ENCODE data around the gene ARHGEF28. TPM values are rescaled to one million over a fixed set of nuclear protein-coding genes. Genes with fewer than 3 reads are reported as not detected.

ARHGEF28 gene
- total RNA-seq, 1 experiment from 2014 or later, result 0.57 TPM

DNA sequence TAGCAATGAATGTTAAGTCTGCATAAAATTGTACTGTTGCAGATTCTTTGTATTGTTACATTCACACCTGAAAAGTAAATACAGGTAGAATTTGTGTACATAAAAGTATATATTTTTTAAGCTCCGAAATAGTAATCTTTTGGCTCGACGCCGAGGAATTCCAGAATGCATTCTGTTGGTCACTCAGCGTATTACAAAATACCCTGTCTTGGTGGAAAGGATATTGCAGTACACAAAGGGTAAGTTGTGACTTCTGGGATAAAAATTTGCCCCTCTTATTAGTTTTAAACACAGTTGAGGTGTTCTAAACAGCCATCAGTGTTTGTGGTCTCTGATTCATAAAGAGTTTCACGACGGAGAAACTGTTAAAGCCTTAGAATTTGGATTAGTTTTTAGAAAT lies 257.6 kb downstream of the ARHGEF28 start:
- Histone ChIP-seq H2BK5ac (ENCODE audit: insufficient read length, low read length) (no peak overlapping the region), H4K8ac (replicated peaks; ENCODE audit: insufficient read length, low read depth, low read length) (no peak overlapping the region), H3K18ac (ENCODE audit: insufficient read length, low read depth, low read length) (no peak overlapping the region), H3K14ac (ENCODE audit: insufficient read depth, low read length) (no peak overlapping the region), H3K9ac (ENCODE audit: extremely low read depth, insufficient read length, low read length) (no peak overlapping the region), H3K4me2 (ENCODE audit: insufficient read depth, insufficient read length, low read length) (no peak overlapping the region), H2AK5ac (ENCODE audit: insufficient read length, low read length) (no peak overlapping the region), H2BK15ac (ENCODE audit: low read depth, low read length) (no peak overlapping the region), H3K79me1 (ENCODE audit: insufficient read depth, low read depth, low read length, poor library complexity, severe bottlenecking) (no peaks in the 10 kb centered on the region), H3K27ac (ENCODE audit: insufficient read length, low read depth, low read length) (no peak overlapping the region), H3K4me1 (ENCODE audit: insufficient read depth, low read length) (no peaks in the 10 kb centered on the region), H2BK12ac (ENCODE audit: insufficient read length, low read depth, low read length) (no peak overlapping the region), H2BK120ac (ENCODE audit: low read depth, low read length, poor library complexity, severe bottlenecking) (no peak overlapping the region), H4K20me1 (ENCODE audit: control insufficient read depth, insufficient read depth, insufficient read length) (no peaks in the 10 kb centered on the region), H3K23ac (ENCODE audit: insufficient read length, low read depth, low read length) (no peak overlapping the region), H3T11ph (ENCODE audit: low read length) (no peak overlapping the region), H3K79me2 (ENCODE audit: insufficient read depth, low read length) (no peaks in the 10 kb centered on the region), H4K5ac (ENCODE audit: insufficient read length, low read depth, low read length) (no peak overlapping the region), H3K23me2 (ENCODE audit: insufficient read length, low read depth, low read length, poor library complexity, severe bottlenecking) (no peaks in the 10 kb centered on the region), H3K9me3 (ENCODE audit: control insufficient read depth, low read depth, low read length) (no peaks in the 10 kb centered on the region), H4K91ac (ENCODE audit: insufficient read length, low read depth, low read length) (no peak overlapping the region), H2AFZ (ENCODE audit: low read length) (no peak overlapping the region), H2BK20ac (ENCODE audit: low read depth, low read length, poor library complexity, severe bottlenecking) (no peak overlapping the region), H3K27me3 (ENCODE audit: insufficient read depth, low read length) (no peaks in the 10 kb centered on the region), H3K56ac (ENCODE audit: insufficient read length, low read depth, low read length) (no peak overlapping the region), H3K4ac (ENCODE audit: low read depth, low read length) (no peak overlapping the region)
- no peak overlapping the region for H3K27ac Mint-ChIP-seq
- peaks cover 10 to 22% of the 10 kb centered on the region in 2 experiments for H3K9me3 Mint-ChIP-seq
- H3K36me3 Mint-ChIP-seq (ENCODE audit: insufficient read depth in 1 of 3, low read depth in 3 of 3), result peaks cover 3 to 14% (median 7%) of the 10 kb centered on the region in 3 experiments; a peak in 5 of 7 replicates
- TF ChIP-seq, protein P1, sequence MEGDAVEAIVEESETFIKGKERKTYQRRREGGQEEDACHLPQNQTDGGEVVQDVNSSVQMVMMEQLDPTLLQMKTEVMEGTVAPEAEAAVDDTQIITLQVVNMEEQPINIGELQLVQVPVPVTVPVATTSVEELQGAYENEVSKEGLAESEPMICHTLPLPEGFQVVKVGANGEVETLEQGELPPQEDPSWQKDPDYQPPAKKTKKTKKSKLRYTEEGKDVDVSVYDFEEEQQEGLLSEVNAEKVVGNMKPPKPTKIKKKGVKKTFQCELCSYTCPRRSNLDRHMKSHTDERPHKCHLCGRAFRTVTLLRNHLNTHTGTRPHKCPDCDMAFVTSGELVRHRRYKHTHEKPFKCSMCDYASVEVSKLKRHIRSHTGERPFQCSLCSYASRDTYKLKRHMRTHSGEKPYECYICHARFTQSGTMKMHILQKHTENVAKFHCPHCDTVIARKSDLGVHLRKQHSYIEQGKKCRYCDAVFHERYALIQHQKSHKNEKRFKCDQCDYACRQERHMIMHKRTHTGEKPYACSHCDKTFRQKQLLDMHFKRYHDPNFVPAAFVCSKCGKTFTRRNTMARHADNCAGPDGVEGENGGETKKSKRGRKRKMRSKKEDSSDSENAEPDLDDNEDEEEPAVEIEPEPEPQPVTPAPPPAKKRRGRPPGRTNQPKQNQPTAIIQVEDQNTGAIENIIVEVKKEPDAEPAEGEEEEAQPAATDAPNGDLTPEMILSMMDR (conservative IDR thresholded peaks at IDR 0.05), result no peak
- H3K27me3 Mint-ChIP-seq (ENCODE audit: low read depth), result no peaks in the 10 kb centered on the region; the same call in 1 of the 2 replicates
- no peak overlapping the region for H3K4me3 Mint-ChIP-seq
- DNase-seq, result no peak
- no CpG with 5 or more reads among the region's 7 CpGs for WGBS (ENCODE audit: extremely low coverage, insufficient read length, low lambda C conversion rate)
- no peaks in the 10 kb centered on the region for H3K4me1 Mint-ChIP-seq
